Left ventricle myocardium inferior (tissue), 1 donor: ENCODE data around the gene CAPRIN1. TPM values are rescaled to one million over a fixed set of nuclear protein-coding genes. Genes with fewer than 3 reads are reported as not detected.

Experiments
- DNase-seq: peaks from one replicate; pipeline ENCODE4 v3.0.0-alpha.2; 2020
- H3K27ac ChIP-seq: fragments of 200-600 bp; replicated peaks from 2 replicates; pipeline ENCODE4 v1.8.0; 2021
- H3K27me3 ChIP-seq: fragments of 200-600 bp; 2 replicates; pipeline ENCODE4 v1.8.0; 2021; ENCODE audit warnings: low read depth
- H3K36me3 ChIP-seq: fragments of 200-600 bp; 2 replicates; pipeline ENCODE4 v1.8.0; 2021
- H3K4me1 ChIP-seq: fragments of 200-600 bp; 2 replicates; pipeline ENCODE4 v1.8.0; 2021
- H3K4me3 ChIP-seq: fragments of 200-600 bp; 2 replicates; pipeline ENCODE4 v1.8.0; 2021; ENCODE audit warnings: mild to moderate bottlenecking, moderate library complexity
- H3K9me3 ChIP-seq: fragments of 200-600 bp; replicated peaks from 2 replicates; pipeline ENCODE4 v1.8.0; 2021
- intact Hi-C: fragments of 100-400 bp; cut with micrococcal nuclease; formaldehyde crosslinking; loops from one replicate; pipeline ENCODE4 v1.11.0; 2022
- long read RNA-seq: library from polyadenylated mRNA; unstranded; transcript quantifications from one replicate; pipeline ENCODE4 v2.0.0, GENCODE V29; 2021
- total RNA-seq: library from RNA; stranded (reverse); fragmentation: NEBNext Ultra II Directional; extraction: Animal tissue kit (Norgen Biotek cat#: 25700); gene quantifications from one replicate; pipeline ENCODE4 v1.2.1, GENCODE V29; 2021
- TF ChIP-seq, protein P1 (sequence below): fragments of 200-600 bp; IDR thresholded peaks from 2 replicates; pipeline ENCODE4 v1.8.0; 2021; ENCODE audit warnings: antibody characterized with exemption, mild to moderate bottlenecking, borderline replicate concordance
- donor health status: DM: no; HTN: yes; CAD: no; lungs with severe emphysema.

The CAPRIN1 gene, protein sequence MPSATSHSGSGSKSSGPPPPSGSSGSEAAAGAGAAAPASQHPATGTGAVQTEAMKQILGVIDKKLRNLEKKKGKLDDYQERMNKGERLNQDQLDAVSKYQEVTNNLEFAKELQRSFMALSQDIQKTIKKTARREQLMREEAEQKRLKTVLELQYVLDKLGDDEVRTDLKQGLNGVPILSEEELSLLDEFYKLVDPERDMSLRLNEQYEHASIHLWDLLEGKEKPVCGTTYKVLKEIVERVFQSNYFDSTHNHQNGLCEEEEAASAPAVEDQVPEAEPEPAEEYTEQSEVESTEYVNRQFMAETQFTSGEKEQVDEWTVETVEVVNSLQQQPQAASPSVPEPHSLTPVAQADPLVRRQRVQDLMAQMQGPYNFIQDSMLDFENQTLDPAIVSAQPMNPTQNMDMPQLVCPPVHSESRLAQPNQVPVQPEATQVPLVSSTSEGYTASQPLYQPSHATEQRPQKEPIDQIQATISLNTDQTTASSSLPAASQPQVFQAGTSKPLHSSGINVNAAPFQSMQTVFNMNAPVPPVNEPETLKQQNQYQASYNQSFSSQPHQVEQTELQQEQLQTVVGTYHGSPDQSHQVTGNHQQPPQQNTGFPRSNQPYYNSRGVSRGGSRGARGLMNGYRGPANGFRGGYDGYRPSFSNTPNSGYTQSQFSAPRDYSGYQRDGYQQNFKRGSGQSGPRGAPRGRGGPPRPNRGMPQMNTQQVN
- 112 TPM for total RNA-seq
- long read RNA-seq, full-length matches to known transcripts = 171 of 199 reads
- long read RNA-seq, partial matches to known transcripts = 13 of 199 reads
- long read RNA-seq, other reads (novel, unspliced or antisense) = 15 of 199 reads

DNA sequence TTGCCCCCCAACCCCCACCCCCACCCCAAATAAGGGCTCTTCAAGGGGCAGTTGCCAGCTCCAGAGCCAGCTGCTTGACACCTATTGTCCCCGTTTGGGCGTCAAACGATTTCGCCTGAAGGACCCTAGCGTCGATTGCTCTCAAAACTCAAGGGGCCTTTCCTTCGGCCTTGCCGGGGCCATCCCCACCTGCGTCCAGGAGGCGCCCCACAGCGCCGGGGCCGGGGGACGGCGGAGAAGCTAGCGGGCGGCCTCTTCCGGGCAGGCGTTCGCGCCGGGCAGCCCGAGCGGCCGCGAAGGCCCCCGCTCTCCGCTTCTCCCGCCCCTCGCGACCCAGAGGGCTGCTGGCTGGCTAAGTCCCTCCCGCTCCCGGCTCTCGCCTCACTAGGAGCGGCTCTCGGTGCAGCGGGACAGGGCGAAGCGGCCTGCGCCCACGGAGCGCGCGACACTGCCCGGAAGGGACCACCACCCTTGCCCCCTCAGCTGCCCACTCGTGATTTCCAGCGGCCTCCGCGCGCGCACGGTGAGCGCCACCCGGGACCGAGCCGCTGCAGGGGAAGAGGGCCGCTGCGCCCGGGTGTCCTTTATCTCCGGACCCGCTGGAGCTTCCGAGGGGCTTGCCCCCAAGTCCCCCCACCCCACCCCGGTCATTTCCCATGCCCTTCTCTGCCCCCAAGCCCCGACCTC lies at the start of gene CAPRIN1:
Gene CAPRIN1 (plus strand): TSS at position 383 of the 687 bp plus-strand sequence. CDS start 690 bp downstream, outside the sequence.
- peaks cover 54% of the 10 kb centered on the region for H3K4me1 ChIP-seq
- peak; percentile 88 for DNase-seq
- H3K4me3 ChIP-seq = peak within 1 kb of the TSS; percentile 92
- intact Hi-C loops = loop anchor here (10.0 kb wide), 1 partner anchor 53 kb away; the partner anchor contains the start of gene NAT10
- TF ChIP-seq, protein P1, sequence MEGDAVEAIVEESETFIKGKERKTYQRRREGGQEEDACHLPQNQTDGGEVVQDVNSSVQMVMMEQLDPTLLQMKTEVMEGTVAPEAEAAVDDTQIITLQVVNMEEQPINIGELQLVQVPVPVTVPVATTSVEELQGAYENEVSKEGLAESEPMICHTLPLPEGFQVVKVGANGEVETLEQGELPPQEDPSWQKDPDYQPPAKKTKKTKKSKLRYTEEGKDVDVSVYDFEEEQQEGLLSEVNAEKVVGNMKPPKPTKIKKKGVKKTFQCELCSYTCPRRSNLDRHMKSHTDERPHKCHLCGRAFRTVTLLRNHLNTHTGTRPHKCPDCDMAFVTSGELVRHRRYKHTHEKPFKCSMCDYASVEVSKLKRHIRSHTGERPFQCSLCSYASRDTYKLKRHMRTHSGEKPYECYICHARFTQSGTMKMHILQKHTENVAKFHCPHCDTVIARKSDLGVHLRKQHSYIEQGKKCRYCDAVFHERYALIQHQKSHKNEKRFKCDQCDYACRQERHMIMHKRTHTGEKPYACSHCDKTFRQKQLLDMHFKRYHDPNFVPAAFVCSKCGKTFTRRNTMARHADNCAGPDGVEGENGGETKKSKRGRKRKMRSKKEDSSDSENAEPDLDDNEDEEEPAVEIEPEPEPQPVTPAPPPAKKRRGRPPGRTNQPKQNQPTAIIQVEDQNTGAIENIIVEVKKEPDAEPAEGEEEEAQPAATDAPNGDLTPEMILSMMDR = peak; percentile 5
- H3K36me3 ChIP-seq = peaks cover 11% of the 10 kb centered on the region
- H3K27me3 ChIP-seq = no peaks in the 10 kb centered on the region
- H3K27ac ChIP-seq = peak within 1 kb of the TSS; percentile 99
- no peaks in the 10 kb centered on the region for H3K9me3 ChIP-seq

DNA sequence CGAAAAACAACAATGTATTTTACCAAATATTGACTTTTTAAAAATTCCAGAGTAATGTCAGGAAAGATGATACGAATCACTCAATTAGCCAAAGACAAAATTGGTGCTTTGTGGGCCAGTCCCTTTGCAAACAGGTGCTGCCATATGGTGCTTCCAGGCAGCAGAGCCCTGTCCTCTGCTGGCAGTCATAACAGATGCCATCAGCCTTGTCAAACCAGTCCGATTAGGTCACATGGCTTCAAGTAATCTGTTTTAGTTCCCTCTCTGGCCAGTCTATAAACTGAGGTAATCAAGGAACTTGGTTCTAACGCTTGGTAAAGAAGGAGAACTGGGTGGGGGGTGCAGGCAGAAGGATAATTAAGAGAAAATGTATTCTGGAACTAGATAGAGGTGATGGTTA lies 49.1 kb upstream of the CAPRIN1 start:
- Histone ChIP-seq H3K9me3 (no peaks in the 10 kb centered on the region), H3K27me3 (peaks cover 7% of the 10 kb centered on the region), H3K36me3 (no peaks in the 10 kb centered on the region), H3K27ac (no peak overlapping the region), H3K4me1 (no peaks in the 10 kb centered on the region), H3K4me3 (no peak overlapping the region)
- intact Hi-C loops = no loop called here
- TF ChIP-seq, protein P1 = no peak
- DNase-seq = no peak

DNA sequence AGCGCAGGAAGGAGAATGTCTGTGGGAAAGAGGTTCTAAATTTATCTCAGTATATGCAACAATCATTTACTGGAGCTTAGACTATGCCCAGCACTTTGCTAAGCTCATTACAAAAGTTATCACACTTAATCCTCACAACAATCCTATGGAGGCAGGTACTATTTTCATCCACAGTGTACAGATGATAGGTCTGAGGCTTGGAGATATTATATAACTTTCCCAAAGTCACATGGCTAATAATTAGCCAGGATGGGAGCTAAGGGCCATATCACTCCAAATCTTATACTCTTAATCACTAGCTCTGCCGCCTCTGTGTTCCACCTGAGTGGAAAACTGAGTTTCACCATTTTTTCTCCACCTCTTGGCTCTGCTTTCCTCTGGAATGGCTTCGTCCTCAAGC lies 47.3 kb upstream of the CAPRIN1 start:
- H3K27me3 ChIP-seq = peaks cover 7% of the 10 kb centered on the region
- no peaks in the 10 kb centered on the region for H3K9me3 ChIP-seq
- H3K4me3 ChIP-seq = no peak overlapping the region
- H3K27ac ChIP-seq = no peak overlapping the region
- DNase-seq = no peak
- H3K36me3 ChIP-seq = no peaks in the 10 kb centered on the region
- intact Hi-C loops = no loop called here
- no peaks in the 10 kb centered on the region for H3K4me1 ChIP-seq
- TF ChIP-seq, protein P1 = no peak

DNA sequence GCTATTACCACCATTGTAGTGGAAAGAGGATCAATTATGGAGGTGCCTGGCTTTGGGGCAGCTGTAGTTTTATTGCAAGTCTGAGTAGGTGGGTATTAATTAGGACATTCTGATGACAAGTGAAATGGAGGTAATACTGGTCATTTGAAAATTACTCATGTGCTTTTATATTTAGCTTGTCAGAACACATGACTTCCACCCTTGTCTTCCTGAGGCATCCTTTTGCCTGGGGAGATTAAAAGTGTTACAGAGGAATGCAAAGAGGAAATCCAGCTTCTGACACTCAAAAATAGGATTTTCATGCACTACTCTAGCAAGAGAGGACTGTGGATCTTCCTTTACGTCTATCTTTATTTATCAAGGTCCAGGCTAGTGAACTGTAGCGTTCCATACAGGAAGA lies 44.7 kb upstream of the CAPRIN1 start:
- Histone ChIP-seq H3K27ac (no peak overlapping the region), H3K4me1 (no peaks in the 10 kb centered on the region), H3K9me3 (no peaks in the 10 kb centered on the region), H3K27me3 (peaks cover 7% of the 10 kb centered on the region), H3K36me3 (no peaks in the 10 kb centered on the region), H3K4me3 (no peak overlapping the region)
- TF ChIP-seq, protein P1 = no peak
- intact Hi-C loops = no loop called here
- no peak for DNase-seq

DNA sequence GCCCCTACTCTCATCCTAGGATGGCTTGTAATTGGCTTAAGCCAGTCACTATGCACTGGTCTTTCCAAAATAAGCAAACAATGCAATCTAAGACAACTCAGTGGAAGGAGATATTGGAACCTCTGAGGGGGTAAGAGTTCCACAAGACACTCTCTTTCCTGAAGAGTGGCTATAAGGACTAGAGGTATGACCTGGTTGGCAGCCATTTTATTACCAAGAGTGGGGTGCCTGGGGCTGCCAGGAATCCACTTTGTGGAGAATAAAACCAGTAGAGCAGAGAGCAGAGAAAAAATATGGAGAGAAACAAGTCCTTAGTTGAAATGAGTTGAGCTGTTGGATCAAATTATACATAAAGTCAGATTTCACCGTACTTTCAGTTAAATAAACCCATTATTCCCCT lies 38.8 kb upstream of the CAPRIN1 start:
- Histone ChIP-seq H3K9me3 (no peaks in the 10 kb centered on the region), H3K4me3 (no peak overlapping the region), H3K27ac (no peak overlapping the region), H3K27me3 (peaks cover 7% of the 10 kb centered on the region), H3K36me3 (no peaks in the 10 kb centered on the region), H3K4me1 (no peaks in the 10 kb centered on the region)
- intact Hi-C loops = no loop called here
- no peak for DNase-seq
- TF ChIP-seq, protein P1 = no peak
